Hematopoietic multipotent progenitor cell treated with erythropoietin and hydrocortisone succinate and interleukin-3 and kit ligand, for 17 days (in vitro differentiated cells): ENCODE measurements around the gene PHACTR1.

Experiments
- DNase-seq: peaks from one replicate; pipeline ENCODE4 v3.0.0-alpha.2; 2015; ENCODE audit warnings: low spot score

Gene PHACTR1

DNA sequence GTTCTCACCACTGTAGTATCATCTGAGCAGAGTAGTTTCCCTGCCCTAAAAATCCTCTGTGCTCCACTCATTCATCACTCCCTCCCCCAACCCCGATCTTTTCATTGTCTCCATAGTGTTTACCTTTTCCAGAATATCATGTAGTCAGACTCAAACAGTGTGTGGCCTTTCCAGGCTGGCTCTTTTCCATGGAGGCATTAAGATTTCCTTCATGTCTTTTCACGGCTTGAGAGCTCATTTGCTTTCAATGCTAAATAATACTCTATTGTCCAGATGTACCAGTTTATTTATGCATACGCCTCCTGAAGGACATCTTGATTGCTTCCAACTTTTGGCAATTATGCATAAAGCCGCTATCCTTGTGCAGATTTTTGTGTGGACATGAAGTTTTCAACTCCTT lies 235.8 kb downstream of the PHACTR1 start:
- no peak for DNase-seq

DNA sequence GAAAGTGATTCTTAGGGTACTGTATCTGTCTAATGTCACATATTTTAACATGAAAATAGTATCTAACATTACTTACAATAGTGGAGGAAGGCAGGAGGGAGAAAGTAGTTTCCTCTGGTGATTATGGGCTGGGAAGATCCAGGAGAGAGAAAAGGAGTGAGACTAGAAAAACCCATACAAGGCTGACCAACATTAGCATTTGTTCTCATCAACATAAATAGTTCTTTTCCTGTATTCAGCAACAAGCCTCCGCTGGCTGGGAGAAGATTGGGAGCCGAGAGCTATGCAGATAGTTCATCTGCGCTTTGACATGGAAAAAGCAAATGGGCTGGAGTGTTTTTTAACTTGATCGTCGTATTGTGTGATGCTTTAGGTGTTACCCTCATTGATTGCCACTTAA lies 239.4 kb downstream of the PHACTR1 start:
- no peak for DNase-seq

DNA sequence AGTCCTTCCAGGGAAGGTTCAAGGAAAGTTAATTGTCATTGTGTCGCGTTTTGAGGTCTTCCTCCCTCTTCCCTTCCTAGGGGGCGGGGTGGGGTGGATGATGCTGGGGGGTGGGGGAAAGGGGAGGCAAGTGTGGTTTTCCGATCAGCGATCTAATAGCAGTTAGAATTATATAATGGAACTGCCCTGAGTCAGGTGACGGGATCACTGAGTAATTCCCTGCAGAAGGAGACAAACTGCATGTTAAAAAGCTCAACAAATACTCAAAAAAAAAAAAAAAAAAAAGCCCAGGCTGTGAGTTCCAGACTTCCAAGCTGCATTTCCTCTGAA lies 240.4 kb downstream of the PHACTR1 start:
- DNase-seq: no peak

DNA sequence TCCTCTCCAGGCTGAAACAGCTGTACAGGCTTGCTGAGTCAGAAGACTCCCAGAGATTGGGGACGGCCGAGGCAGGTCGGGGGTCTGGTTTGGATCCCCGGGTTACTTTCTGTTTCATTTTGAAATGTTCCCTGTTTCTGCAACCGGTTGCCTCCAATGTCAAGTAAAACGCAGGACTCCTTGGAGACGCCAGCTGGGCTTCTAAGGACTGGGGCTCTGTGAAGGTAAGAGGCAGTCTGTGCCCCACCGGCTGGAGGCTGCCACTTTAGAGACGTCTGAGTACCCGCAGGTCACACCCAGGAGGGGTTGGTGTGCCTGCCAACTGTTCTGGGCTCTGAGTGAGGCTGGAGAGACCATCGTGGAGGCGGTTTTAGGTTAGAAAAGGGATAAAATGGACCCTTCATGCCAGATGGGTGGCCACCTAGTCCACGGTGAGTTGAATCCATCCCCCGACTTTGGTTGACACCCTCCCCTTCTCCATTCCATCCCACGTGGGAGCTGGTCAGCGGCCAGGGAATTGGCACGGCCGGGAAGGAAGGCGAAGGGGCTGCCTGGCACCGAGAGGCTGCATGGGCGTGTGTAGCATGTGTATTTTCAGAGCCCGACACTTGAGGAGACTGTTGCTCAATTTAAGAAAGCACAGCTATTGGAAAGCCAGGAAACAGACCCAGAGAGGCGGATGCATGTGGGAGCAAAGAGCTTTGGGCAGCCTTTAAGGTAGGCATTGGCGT lies 240.9 kb downstream of the PHACTR1 start:
- DNase-seq: no peak

DNA sequence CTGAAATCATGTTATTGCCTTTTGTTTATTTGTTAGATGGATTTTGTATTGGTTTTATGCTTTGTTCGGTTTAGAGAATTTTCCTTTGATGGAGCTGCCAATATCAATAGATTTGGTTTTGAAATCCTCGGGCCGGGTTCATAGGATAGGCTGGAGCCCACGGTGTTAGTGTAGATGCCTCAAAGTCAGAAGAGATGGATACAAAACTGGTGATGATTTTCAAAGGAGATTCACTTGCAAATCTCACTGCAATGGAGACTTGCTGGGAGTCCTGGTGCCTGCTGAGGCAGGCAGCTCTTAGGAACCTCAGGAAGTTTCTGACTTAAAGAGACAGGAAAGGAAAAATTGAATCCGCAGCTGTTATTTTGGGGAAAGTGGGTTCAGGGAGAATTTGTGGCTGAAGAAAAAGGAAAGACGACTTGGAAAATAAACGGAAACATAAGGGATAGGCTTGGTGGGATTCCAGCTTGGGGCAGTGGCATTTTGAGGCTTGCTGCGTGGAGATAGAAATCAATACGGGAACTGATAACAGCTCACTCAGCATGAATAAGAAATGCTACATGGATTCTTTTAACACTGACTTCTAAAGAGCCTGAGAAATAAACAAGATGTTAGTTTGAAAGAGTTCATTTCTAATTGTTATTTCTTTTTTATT lies 241.6 kb downstream of the PHACTR1 start:
- DNase-seq: no peak

DNA sequence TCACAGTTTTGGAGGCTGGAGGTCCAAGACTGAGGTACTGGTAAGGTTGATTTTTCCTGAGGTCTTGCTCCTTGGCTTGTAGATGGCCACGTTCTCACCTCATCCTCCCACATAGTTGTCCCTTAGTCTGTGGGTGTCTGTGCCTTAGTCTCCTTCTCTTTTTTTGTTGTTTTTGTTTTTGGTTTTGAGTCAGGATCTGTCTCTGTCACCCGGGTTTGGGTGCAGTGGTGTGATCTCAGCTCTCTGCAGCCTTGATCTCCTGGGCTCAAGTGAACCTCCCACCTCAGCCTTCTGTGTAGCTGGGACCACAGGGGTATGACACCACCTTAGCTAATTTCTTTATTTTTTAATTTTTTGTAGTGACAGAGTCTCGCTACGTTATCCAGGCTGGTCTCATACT lies 245.2 kb downstream of the PHACTR1 start:
- no peak for DNase-seq

DNA sequence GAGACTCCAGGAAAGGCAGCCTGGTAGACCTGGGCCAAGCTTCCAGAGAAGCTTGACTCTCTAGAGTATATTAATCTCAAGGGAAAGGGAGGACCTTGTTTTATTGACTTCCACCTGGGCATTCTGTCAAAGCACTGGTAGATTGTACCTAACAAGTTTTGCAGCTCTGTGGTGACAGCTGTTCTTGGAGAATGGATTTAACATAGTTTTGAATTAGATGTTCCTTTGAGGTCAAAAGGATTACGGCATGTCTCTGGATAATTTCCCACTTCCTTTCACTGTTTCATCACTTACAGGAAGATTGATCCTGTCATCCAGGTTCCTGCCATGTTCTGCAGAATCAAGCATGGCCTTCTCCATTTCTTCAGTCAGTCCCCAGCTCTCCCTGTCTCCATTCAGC lies 246.0 kb downstream of the PHACTR1 start:
- DNase-seq: no peak

DNA sequence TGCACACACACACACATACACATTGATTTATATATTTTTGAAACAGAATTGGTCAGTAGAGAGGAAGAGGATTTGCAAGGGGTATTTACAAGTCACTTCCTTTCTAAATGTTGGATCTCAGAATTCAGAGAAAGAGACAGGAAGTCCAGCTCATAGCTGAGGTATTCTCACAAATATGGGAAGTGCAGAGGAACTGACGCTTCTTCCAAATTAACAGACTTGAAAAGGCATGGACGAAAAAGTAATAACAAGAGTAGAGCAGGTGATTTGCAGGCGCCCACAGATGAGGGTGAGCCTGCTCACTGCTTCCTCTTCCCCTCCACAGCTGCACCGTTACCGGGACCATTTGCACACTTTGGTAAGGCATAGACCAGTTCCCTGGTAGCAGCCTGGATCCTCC lies 246.4 kb downstream of the PHACTR1 start:
- no peak for DNase-seq

DNA sequence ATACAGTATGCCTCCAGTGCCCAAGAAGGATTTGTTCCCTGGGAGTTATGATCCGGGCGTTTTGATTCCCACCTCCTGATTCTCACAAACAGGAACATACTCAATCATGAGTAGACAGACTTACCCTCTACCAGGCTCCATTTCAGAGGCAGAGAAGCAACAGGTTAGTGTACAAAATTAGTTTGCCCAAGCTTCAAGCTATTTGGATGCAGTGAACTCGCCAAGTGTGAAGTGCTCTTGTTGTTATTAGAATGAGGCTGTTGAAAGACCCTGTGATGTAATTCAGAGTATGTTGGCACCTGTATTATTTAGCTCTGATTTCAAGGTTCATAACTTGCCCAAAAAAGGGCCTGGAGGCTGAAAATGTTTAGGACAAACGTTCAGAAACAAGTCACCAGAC lies 247.0 kb downstream of the PHACTR1 start:
- no peak for DNase-seq

DNA sequence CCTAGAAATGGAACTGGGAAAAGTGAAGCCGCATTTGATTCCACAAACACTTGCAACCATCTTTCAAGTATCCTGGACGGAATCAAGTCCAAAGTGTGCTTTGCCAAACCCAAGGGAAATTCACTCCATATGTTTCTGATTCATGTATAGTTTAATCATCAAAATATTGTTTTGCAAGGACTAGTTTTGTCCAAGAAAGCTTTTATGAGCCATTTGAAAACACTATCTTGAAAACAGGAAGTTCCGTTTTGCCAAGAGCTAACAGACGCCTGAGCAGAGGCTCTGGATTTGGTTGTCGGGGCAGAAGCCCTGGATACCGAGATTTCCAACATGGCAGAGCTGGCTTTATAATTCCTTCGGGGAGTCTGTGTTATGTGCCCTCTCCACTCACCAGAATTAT lies 251.1 kb downstream of the PHACTR1 start:
- no peak for DNase-seq

DNA sequence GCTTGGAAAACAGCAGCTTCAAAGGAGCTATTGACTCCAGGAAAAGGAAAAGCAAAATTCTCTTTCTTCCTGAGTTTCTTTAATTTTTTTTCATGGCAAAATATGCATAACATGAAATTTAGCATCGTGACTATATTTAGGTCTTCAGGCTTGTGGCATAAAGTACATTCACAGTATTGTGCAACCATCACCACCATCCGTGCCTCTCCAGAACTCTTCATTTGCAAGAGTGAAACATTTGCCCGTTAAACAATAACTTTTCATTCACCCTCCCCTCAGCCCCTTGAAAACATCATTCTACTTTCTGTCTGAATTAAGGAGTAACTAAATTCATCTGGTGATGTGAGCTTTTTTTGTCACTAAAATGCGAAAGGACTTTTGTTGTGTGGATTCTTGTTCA lies 251.7 kb downstream of the PHACTR1 start:
- no peak for DNase-seq

DNA sequence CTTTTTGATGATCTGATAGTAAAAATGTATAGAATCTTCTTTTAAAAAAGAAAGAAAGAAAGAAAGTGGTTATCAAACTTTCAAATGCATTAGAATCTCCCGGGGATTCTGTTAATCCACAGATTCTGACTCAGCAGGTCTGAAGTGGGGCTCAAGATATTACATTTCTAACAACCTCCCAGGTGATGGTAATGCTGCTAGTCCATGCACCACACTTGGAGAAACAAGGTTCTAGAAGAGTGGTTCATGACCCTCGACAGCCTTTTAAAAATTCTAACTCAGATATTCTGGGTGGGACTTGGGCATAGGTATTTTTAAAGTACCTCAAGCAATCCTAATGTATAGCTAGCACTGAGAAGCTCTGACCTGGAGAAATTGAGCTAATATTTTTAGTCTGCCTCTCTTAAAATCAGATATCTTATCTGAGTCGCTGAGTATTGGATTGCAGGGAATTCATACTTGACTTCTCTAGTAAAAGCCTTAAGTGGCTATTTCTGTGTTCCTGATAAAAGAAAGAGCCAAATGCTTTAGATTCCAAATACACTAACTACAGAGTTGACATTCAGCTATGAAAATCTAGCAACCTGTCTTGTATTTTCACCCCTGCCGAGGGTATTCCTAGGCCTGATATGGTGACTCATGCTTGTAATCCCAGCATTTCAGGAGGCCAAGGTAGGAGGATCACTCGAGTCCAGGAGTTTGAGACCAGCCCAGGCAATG lies 252.4 kb downstream of the PHACTR1 start:
- DNase-seq: no peak

DNA sequence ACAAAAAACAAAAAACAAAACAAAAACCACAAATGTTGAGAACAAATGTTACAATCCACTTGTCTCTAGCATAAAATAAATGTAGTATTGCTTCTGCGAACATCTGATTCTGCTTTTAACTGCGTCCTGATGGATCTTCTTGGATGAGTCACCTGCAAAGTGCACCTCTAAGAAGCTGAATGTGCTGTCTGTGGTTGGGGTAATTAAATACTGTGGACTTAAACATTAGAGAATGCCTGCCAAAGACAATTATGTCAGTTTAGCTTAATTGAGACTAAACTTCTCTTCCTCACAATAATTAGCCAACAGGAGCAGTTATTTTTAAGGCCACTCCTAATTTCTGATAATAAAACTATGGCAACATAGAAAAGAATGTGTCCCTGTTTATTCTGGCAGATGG lies 253.4 kb downstream of the PHACTR1 start:
- DNase-seq: no peak

DNA sequence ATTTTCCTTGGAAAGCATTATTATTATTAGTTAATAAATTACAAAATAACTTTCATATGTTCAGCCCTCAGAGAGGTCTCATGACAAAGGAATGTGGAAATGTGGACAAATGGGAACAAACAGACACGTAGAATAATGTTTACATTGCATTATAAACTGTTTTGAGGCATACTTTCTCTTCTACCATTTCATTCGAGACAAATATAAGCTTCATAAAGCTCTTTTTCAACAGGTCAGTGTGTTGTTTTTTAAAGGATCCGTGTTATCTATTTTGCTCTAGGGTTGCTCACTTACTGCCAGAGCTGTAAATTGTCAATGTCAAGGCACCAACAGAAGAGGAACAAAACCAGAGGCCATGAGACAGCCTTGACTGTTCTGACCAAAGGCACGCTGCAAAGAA lies 256.8 kb downstream of the PHACTR1 start:
- DNase-seq: no peak

DNA sequence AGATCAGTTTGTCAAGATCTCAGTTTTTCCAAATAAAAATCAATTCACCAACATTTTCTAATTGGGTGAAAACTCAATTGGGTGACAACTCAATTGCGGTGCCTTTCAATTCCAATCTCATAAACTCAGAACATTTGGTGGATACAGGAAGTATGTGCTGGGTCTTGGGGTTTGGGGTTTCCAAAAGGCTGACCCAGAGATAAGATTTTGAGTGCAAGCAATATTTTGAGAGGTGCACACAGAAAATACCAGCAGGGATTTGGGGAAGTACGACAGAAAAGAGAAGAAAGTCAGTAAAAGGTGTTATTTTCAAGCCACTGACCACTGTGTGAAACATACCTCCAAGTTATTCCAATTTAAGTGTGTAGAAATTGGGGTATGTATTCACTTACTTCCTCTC lies 258.0 kb downstream of the PHACTR1 start:
- DNase-seq: no peak

DNA sequence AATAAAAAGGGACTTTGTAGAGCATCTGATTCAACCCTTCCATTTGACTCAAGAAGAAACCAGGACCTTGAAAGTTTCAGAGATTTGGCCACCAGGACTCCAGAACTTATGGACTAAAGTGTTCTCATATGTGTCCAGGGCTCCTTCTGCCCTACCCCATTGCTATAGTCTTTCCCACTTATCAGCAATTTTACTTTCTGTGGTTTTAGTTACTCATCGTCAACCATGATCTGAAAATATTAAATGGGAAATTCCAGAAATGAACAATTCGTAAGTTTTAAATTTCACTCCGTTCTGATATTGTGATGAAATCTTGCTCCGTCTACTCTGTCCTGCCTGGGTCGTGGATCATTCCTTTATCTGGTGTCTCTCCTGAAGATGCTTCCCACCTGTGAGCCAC lies 259.8 kb downstream of the PHACTR1 start:
- DNase-seq: no peak

DNA sequence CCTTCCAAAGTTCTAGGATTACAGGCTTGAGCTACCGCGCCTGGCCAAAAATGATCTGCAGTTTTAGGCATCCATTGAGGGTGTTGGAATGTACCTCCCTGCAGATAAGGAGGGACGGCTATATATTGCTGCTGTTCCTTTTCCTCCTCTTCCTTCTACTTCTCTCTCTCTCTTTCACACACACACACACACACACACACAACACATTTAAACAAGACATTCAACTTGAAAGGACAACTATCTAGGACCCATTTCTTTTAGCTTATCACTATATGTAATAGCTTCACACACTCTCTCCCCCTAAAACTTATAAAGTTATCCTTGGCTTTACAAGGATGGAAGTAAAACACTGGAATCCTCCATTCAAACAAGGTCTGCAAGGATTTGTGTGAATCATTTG lies 260.6 kb downstream of the PHACTR1 start:
- no peak for DNase-seq

DNA sequence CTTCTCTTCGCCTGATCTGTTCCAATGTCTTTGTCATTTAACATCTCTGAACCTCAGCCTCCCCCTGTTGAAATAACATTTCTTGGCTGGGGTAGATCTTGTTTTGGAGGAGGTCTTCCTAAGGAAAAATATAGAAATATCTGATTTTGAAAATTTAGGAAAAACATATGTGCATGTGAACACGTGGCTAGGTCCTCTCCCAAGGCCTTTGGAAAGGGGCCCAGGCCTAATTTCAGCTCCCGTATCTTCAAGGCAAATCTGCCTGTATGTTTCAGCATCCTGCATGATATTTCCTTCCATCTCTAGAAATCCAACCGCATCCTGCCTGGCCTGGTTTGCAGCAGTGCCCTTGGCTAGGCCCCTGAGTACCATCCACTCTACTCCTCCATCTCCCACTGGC lies 261.2 kb downstream of the PHACTR1 start:
- DNase-seq: no peak

DNA sequence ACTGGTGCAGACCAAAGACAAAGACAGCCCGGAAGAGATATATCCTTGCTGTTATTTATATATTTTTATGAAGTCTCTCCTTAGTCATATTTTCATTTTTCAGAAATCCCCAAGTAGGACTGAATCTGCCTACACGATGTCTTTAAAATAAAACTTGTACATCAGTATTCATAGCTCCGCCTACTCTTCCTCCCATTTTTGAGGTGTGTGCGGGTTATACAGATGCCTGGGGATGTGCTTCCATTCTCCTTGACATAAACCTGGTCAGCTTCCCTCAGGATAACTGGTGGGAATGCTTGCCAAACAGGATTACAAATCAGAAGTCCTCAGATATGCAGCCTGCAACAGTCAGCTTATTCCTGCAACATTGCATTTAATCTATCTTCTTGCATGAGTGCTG lies 264.2 kb downstream of the PHACTR1 start:
- DNase-seq: no peak

DNA sequence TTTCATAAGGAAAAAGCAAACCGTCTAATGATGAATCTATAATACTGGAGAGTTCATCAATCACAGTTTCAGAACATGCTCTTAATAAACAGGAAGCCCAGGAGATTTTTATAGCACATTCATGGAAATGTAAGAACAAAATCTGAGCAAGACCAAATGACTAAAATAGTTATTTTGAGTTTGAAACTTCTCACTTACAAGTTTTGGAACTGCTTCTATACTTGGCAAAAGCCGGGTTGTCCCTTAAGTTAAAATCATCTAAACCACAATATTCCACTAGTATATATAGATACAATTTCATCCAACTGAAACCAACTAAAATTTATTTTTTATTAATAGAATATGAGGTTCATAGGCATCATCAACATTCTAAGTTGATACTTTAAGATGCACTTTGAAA lies 268.2 kb downstream of the PHACTR1 start:
- DNase-seq: no peak

DNA sequence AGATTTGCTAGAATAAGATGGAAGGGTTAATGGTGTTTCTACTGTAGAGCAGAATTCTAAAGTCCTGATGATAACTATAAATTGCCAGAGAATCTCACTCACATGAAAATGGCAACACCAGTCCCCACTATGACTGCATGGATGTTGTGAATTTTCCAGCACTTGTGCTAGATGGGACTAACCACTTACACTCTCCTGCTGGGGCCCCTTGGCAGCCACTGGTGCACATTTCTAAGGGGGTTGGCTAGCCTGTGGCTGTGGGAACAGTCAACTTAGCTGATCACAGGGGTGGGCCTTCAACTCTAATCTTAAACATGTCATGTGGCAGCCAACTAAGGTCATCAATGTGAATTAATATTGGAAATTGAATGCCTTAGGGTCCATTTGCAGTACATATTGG lies 271.2 kb downstream of the PHACTR1 start:
- no peak for DNase-seq

DNA sequence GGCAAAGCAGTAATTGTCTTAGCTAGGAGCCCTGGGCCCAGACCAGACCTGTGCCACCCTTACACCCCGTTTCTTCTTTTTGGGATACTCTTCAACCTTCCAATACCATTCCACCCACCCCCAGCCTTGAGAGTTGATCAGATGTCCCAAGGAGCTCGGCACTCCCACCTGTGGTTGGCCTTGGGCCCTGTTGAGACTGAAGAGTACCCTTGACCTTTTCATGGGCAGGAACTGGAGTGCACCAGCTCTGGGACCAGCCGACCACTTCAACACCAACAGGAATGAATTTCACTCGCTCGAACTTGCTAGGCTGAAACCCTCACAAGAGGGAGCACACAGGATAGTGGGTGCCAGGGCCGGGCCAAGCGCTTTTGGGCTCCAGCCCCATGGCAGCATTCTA lies 273.6 kb downstream of the PHACTR1 start:
- no peak for DNase-seq

DNA sequence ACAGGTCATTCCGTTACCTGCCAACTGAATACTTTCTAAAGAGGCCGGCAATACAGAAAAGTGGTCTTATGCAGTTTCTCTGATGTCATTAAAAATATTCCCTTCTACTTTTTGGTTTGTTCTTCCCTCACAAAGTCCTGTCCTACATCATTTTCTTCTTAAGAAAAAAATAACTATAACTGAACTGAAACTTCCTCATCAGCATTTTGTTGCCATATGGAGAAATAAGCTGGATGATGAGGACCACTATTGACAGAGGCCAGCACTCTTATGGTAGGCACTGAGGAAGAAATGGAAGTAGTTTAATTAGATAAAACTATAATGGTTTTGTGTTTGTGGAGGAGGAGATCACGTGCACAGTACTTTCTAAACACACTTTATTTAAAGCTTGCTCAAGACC lies 274.9 kb downstream of the PHACTR1 start:
- no peak for DNase-seq

DNA sequence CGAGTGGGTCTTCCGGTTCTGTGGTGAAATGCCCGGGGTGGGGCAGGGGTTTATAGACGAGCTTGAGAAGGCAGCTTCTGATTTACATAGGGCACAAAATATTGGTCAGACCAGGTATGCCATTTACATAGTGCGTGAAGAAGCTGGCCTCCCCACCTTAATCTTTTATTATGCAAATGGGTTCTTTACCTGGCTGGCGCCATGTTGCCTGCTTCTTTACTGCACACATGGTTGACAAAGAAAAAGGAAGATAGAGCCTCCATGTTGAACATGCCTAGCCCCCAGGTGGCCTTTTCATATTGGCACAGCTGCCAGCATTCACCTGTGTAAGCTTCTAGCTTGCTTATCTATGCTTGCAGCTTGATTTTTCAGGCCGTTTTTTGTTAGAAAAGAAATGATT lies 276.2 kb downstream of the PHACTR1 start:
- DNase-seq: no peak
